Mesodermal cell (in vitro differentiated cells): ENCODE measurements around the gene BMPR1B.

Source experiments
- H3K27ac ChIP-seq: 2 replicates; pipeline ENCODE4 v1.7.0; 2013; ENCODE audit warnings: mild to moderate bottlenecking, low read depth, low read length, moderate library complexity; ENCODE audit not compliant: severe bottlenecking
- H3K36me3 ChIP-seq: 2 replicates; pipeline ENCODE4 v1.7.1; 2013; ENCODE audit warnings: mild to moderate bottlenecking, low read length, moderate library complexity; ENCODE audit not compliant: control insufficient read depth, insufficient read depth
- H3K4me1 ChIP-seq: one replicate; pipeline ENCODE4 v1.7.1; 2013; ENCODE audit warnings: mild to moderate bottlenecking, low read length; ENCODE audit not compliant: insufficient read depth, control insufficient read depth, poor library complexity, severe bottlenecking
- H3K4me3 ChIP-seq: 2 replicates; pipeline ENCODE4 v1.7.0; 2013; ENCODE audit warnings: low read length, control low read depth, mild to moderate bottlenecking; ENCODE audit not compliant: insufficient read depth, poor library complexity, severe bottlenecking; ENCODE audit errors: extremely low read depth
- H3K9me3 ChIP-seq: 2 replicates; pipeline ENCODE4 v1.7.1; 2013; ENCODE audit warnings: mild to moderate bottlenecking, low read length, moderate library complexity; ENCODE audit not compliant: control insufficient read depth
- WGBS, 2 experiments: methylation state at CpG; one replicate each; pipeline ENCODE4 v1.1.5; 2013; ENCODE audit warnings: missing lambda C conversion rate in 2 of 2; ENCODE audit not compliant: insufficient coverage in 2 of 2; 5-methylcytosine and 5-hydroxymethylcytosine counted together

Gene BMPR1B

GRCh38 chr4:94926936-94927335, 169.2 kb downstream of the BMPR1B start:
- WGBS, 2 experiments = 82 to 100% methylated on average over 1 to 2 of the region's 2 CpGs
- no peaks in the 10 kb centered on the region for H3K36me3 ChIP-seq
- no peak overlapping the region for H3K4me3 ChIP-seq
- peak overlapping the region; percentile 58 for H3K27ac ChIP-seq
- H3K4me1 ChIP-seq = peaks cover 16% of the 10 kb centered on the region
- no peaks in the 10 kb centered on the region for H3K9me3 ChIP-seq

DNA sequence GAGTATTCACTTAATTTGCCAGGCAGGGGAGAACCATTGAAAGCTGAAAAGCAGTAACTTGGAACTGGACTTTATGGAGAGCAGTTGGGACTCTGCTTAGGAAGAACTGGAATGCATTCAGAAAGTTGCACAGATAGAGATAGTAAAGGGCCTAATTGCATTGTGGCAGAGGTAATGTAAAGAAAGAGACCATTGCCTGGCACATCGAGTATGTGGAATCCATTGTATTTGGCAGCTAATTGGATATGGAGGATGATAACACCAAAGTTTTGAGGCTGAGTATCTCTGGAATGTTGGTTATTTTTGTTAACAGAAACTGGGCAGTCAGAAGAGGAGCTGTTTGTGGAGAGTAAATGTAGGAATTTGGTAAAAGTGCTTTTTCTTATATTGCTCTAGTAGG, 169.9 kb downstream of the BMPR1B start:
- peaks cover 16% of the 10 kb centered on the region for H3K4me1 ChIP-seq
- 50 to 64% methylated on average over 1 of the region's 1 CpG for WGBS, 2 experiments
- no peaks in the 10 kb centered on the region for H3K36me3 ChIP-seq
- peak overlapping the region; percentile 58 for H3K27ac ChIP-seq
- no peaks in the 10 kb centered on the region for H3K9me3 ChIP-seq
- no peak overlapping the region for H3K4me3 ChIP-seq

DNA sequence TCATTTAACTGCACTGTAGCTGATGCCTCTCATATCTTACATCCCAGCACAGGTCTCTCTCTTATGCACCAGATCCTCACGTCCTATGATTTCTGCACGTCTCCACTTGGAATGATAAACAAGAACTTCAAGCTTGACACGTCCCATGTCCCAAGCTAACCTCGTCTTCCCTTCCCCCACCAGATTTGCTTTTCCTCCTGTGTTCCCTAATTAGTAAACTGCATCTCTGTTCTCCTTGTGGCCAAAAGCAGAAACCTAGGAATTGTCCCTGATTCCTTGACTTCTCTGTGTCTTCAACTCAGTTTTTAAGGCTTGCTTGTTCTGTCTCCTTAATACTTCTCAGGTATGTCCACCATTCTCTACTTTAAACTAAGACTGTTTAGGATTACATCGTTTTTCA, 171.9 kb downstream of the BMPR1B start:
- Histone ChIP-seq H3K27ac (no peak overlapping the region), H3K4me3 (no peak overlapping the region), H3K4me1 (peaks cover 22% of the 10 kb centered on the region), H3K9me3 (no peaks in the 10 kb centered on the region), H3K36me3 (no peaks in the 10 kb centered on the region)
- WGBS, 2 experiments = 89 to 97% methylated on average over 4 of the region's 5 CpGs

GRCh38 chr4:94931626-94932025, 173.9 kb downstream of the BMPR1B start:
- H3K9me3 ChIP-seq = no peaks in the 10 kb centered on the region
- H3K27ac ChIP-seq = no peak overlapping the region
- 81 to 91% methylated on average over 5 to 6 of the region's 7 CpGs for WGBS, 2 experiments

DNA sequence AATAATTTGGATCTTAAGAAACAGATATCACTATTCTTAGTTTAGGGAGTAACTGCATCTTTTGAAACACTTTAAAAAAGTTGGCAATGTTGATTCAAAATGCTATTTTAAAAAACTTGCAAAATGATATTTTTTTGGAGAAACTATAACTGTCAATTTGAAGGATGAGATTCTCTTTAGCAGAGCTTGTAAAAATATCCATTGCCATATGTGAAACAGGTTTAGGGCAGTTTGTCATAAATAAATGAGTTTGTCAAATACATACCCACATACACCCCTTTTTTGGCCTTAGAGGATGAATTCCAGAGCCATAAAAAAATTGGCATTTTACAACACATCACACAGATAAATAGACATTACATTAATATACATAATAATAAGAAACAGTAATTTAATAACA, 174.6 kb downstream of the BMPR1B start:
- no peaks in the 10 kb centered on the region for H3K36me3 ChIP-seq
- H3K9me3 ChIP-seq = no peaks in the 10 kb centered on the region
- H3K27ac ChIP-seq = no peak overlapping the region
- H3K4me3 ChIP-seq = no peak overlapping the region
- H3K4me1 ChIP-seq = peaks cover 17% of the 10 kb centered on the region

More at GRCh38 chr4:94931626-94932025, 173.9 kb downstream of the BMPR1B start:
- H3K36me3 ChIP-seq = no peaks in the 10 kb centered on the region
- H3K4me1 ChIP-seq = peaks cover 22% of the 10 kb centered on the region
- no peak overlapping the region for H3K4me3 ChIP-seq

- peaks cover 6% of the 10 kb centered on the region for H3K4me1 ChIP-seq
- no peak overlapping the region for H3K27ac ChIP-seq
- no peaks in the 10 kb centered on the region for H3K9me3 ChIP-seq
- H3K4me3 ChIP-seq = no peak overlapping the region
- H3K36me3 ChIP-seq = no peaks in the 10 kb centered on the region
- WGBS, 2 experiments = 86 to 100% methylated on average over 1 to 3 of the region's 4 CpGs
Observed at GRCh38 chr4:94933799-94934198, 176.0 kb downstream of the BMPR1B start.

- Histone ChIP-seq H3K9me3 (no peaks in the 10 kb centered on the region), H3K4me1 (peaks cover 6% of the 10 kb centered on the region), H3K36me3 (no peaks in the 10 kb centered on the region), H3K27ac (no peak overlapping the region), H3K4me3 (no peak overlapping the region)
- 60 to 87% methylated on average over 1 to 5 of the region's 5 CpGs for WGBS, 2 experiments
Observed at GRCh38 chr4:94934201-94934600, 176.4 kb downstream of the BMPR1B start.

DNA sequence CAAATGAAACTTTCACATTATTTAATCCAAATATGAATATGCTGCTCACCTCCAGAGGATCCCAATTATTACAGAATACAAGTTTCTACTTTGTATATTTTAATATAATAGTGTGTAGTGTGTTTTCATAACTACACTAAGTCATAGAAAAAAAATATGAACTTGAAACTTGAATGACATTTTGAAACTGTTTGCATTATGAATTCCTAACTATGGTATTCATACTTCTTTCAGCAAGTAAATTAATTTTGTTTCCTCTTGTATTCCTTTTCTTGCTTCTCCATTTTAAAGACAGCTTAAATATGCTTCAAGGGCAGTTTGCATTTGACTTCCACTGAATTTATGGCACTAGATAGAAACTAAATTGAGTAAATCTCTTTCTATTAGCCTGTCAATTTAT, 177.1 kb downstream of the BMPR1B start:
- peaks cover 6% of the 10 kb centered on the region for H3K4me1 ChIP-seq
- H3K27ac ChIP-seq = no peak overlapping the region
- no peaks in the 10 kb centered on the region for H3K36me3 ChIP-seq
- no peak overlapping the region for H3K4me3 ChIP-seq
- no peaks in the 10 kb centered on the region for H3K9me3 ChIP-seq

DNA sequence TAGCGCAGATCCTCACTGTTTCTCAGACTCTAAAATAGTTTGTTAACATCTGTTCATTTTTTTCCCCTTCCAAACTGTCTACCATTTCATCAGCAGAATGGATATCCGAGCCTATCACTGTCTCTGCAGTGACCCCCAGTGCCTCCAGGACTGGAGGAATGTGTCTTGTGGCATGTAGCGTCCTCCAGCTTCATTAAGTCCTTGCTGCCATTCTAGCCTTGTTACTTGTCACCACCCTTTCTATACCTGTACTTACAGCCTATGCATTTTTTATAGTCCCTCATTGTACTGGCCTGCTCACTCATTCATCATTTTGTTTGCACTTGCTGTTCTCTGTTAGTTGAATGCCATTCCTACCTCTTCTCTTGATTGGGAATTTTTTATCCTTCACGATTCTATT, 179.1 kb downstream of the BMPR1B start:
- H3K9me3 ChIP-seq = no peaks in the 10 kb centered on the region
- no peak overlapping the region for H3K27ac ChIP-seq
- no peaks in the 10 kb centered on the region for H3K36me3 ChIP-seq
- 69 to 100% methylated on average over 2 to 3 of the region's 4 CpGs for WGBS, 2 experiments
- H3K4me1 ChIP-seq = peaks cover 6% of the 10 kb centered on the region
- no peak overlapping the region for H3K4me3 ChIP-seq

DNA sequence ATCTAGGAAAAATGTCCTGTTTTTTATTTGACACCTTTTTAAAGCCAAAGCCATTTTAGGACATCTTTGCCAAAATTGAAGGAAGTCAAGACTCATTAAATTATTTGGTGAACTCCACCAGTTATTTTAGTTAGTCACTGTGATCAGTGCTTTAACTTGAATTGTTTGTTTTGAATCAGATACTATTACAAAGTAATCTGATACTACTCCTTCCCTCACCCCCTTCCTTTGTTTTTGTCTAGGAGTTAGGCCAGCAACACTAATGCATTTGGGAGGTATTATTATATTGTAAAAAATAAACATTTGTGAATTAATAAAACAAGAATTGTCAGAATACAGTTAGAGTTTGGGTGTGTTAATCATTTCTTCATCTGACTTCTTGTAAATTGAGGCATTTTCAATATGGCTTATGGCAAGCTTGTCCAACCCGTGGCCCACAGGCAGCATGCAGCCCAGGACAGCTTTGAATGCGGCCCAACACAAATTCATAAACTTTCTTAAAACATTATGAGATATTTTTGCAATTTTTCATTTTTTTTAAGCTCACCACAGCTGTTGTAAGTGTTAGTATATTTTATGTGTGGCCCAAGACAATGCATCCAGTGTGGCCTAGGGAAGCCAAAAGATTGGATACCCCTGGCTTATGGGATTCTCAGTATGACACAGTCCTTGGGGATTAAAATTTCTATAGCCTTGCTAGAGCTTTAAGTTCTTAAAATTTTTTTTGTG, 182.2 kb downstream of the BMPR1B start:
- Histone ChIP-seq H3K4me1 (no peaks in the 10 kb centered on the region), H3K9me3 (no peaks in the 10 kb centered on the region), H3K4me3 (no peak overlapping the region), H3K27ac (no peak overlapping the region), H3K36me3 (no peaks in the 10 kb centered on the region)
- WGBS, 2 experiments = no CpG with 5 or more reads among the region's 2 CpGs

DNA sequence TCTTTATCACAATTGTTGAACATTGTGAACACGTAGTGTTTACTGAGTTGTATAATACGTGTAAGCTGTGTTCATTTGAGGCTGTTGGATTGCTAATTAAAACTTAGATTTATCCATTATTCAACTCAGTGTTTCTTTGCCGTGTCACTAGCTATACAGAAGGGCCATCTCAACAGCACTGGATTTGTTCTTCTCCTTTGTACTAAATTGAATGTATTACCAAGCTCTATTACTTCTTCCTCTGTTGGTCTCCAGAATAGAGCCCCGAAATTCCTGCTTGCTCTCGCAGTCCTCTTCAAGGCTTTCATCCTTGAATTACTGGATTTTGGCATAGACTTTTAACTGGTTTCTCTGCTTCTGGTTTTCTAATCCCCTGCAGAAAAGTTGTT, 182.8 kb downstream of the BMPR1B start:
- H3K36me3 ChIP-seq = no peaks in the 10 kb centered on the region
- H3K27ac ChIP-seq = no peak overlapping the region
- no peak overlapping the region for H3K4me3 ChIP-seq
- WGBS, 2 experiments = 90% methylated on average over 2 of the region's 5 CpGs; no CpG with 5 or more reads in 1 of the 2 experiments
- no peaks in the 10 kb centered on the region for H3K4me1 ChIP-seq
- H3K9me3 ChIP-seq = no peaks in the 10 kb centered on the region
